DOHH2 (cell line): ENCODE measurements around the gene ERN1.
"Not testable (repeated sequence)": the region's sequence is repeated elsewhere in the genome, so short reads cannot be mapped to it uniquely, and the experiment has no call there.

ENCODE experiments used
- H3F3A ChIP-seq: fragments of 200-600 bp; sonication (generic), shearing (Covaris generic); 2 replicates; pipeline ENCODE4 v1.6.0; 2016; ENCODE audit warnings: antibody characterized with exemption, mild to moderate bottlenecking; ENCODE audit not compliant: control insufficient read depth, insufficient read depth
- H3K27ac ChIP-seq: fragments of 200-600 bp; sonication (generic); 2 replicates; pipeline ENCODE4 v1.5.1; 2014; ENCODE audit warnings: low read depth, mild to moderate bottlenecking, low read length, moderate library complexity
- H3K27me3 ChIP-seq: fragments of 200-600 bp; sonication (generic); 2 replicates; pipeline ENCODE4 v1.6.1; 2014; ENCODE audit warnings: mild to moderate bottlenecking, low read length, mixed read lengths; ENCODE audit not compliant: control insufficient read depth
- H3K36me3 ChIP-seq: fragments of 200-600 bp; sonication (generic); 2 replicates; pipeline ENCODE4 v1.6.1; 2014; ENCODE audit warnings: mild to moderate bottlenecking, low read length, moderate library complexity, mixed read lengths; ENCODE audit not compliant: control insufficient read depth
- H3K4me1 ChIP-seq: fragments of 200-600 bp; sonication (generic); 2 replicates; pipeline ENCODE4 v1.6.1; 2014; ENCODE audit warnings: mild to moderate bottlenecking, low read length, mixed read lengths; ENCODE audit not compliant: control insufficient read depth
- H3K4me2 ChIP-seq: fragments of 200-600 bp; sonication (generic); 2 replicates; pipeline ENCODE4 v1.6.0; 2014; ENCODE audit warnings: mild to moderate bottlenecking, low read length, moderate library complexity
- H3K4me3 ChIP-seq: fragments of 200-600 bp; sonication (generic); 2 replicates; pipeline ENCODE4 v1.5.1; 2014; ENCODE audit warnings: mild to moderate bottlenecking, low read length, mixed read lengths
- H3K79me2 ChIP-seq: fragments of 200-600 bp; sonication (generic); 2 replicates; pipeline ENCODE4 v1.6.1; 2014; ENCODE audit warnings: mild to moderate bottlenecking, low read length, mixed read lengths; ENCODE audit not compliant: control insufficient read depth
- H3K9me2 ChIP-seq: fragments of 200-600 bp; sonication (generic); replicated peaks from 2 replicates; pipeline ENCODE4 v1.6.1; 2014; ENCODE audit warnings: mild to moderate bottlenecking, low read length, mixed read lengths; ENCODE audit not compliant: control insufficient read depth
- H3K9me3 ChIP-seq: fragments of 200-600 bp; sonication (generic); 2 replicates; pipeline ENCODE4 v1.6.1; 2014; ENCODE audit warnings: antibody characterized with exemption, low read length, mixed read lengths; ENCODE audit not compliant: control insufficient read depth, insufficient read depth
- H4K20me1 ChIP-seq: fragments of 200-600 bp; sonication (generic); 2 replicates; pipeline ENCODE4 v1.6.0; 2014; ENCODE audit warnings: low read depth, mild to moderate bottlenecking, antibody characterized with exemption, low read length, moderate library complexity; ENCODE audit not compliant: control insufficient read depth, insufficient read depth
- EZH2phosphoT487 ChIP-seq: fragments of 200-600 bp; sonication (generic); IDR thresholded peaks from 2 replicates; pipeline ENCODE4 v1.6.1; 2017; ENCODE audit warnings: borderline replicate concordance, mild to moderate bottlenecking, antibody characterized with exemption, low read length, moderate library complexity, mixed read lengths
- TF ChIP-seq, protein P1 (sequence below): fragments of 200-600 bp; sonication (generic); IDR thresholded peaks from one replicate; pipeline ENCODE4 v1.5.1; 2014; ENCODE audit warnings: antibody characterized with exemption, mild to moderate bottlenecking, low read depth, low read length; ENCODE audit not compliant: poor library complexity, severe bottlenecking

ERN1 gene

DNA sequence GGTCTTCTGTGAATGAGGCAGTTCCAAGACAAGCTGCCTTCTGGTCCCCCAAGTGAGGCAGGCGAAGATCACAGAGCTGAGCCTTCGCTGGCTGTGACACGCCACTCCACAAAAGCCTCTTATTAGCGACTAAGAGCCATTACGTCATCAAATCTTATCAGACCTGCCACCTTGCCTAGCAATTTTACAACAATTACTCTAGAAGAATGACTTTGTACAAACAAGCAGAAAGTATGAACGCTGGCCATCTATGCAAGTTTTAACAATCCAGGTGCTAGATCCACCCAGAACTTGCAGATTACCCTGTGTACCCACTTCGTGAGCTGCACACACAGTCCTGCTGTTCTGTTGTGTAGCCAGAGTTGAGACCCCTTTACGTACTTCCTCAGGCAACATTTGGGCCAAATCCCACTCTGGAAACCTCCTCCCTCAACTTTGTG, 105.7 kb downstream of the ERN1 start:
- H3K9me3 ChIP-seq = no peaks in the 10 kb centered on the region
- H3K79me2 ChIP-seq = peaks cover 9% of the 10 kb centered on the region
- no peak overlapping the region for H3K4me2 ChIP-seq
- H3K27ac ChIP-seq = no peak overlapping the region
- no peaks in the 10 kb centered on the region for H3K9me2 ChIP-seq
- H3F3A ChIP-seq = peaks cover 7% of the 10 kb centered on the region; the same call in 1 of the 2 replicates
- no peaks in the 10 kb centered on the region for H3K27me3 ChIP-seq
- no peak overlapping the region for H3K4me3 ChIP-seq
- no peak for TF ChIP-seq EZH2phosphoT487
- TF ChIP-seq, protein P1, sequence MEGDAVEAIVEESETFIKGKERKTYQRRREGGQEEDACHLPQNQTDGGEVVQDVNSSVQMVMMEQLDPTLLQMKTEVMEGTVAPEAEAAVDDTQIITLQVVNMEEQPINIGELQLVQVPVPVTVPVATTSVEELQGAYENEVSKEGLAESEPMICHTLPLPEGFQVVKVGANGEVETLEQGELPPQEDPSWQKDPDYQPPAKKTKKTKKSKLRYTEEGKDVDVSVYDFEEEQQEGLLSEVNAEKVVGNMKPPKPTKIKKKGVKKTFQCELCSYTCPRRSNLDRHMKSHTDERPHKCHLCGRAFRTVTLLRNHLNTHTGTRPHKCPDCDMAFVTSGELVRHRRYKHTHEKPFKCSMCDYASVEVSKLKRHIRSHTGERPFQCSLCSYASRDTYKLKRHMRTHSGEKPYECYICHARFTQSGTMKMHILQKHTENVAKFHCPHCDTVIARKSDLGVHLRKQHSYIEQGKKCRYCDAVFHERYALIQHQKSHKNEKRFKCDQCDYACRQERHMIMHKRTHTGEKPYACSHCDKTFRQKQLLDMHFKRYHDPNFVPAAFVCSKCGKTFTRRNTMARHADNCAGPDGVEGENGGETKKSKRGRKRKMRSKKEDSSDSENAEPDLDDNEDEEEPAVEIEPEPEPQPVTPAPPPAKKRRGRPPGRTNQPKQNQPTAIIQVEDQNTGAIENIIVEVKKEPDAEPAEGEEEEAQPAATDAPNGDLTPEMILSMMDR = no peak
- peaks cover 42% of the 10 kb centered on the region for H3K4me1 ChIP-seq
- no peaks in the 10 kb centered on the region for H4K20me1 ChIP-seq
- H3K36me3 ChIP-seq = no peaks in the 10 kb centered on the region

DNA sequence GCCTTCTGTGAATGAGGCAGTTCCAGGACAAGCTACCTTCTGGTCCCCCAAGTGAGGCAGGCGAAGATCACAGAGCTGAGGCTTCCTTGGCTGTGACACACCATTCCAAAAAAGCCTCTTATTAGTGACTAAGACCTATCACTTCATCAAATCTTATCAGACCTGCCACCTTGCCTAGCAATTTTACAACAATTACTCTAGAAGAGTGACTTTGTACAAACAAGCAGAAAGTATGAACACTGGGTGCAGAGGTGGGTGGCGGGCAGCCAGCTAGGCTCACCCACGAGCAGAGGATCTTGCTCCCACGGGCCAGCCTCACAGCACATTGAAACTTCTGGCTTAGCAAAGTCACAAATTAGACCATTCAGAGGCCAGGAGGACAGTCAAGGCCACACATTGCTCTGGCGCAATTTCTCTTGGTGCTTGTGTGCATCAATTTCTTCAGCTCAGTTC, 107.3 kb downstream of the ERN1 start:
- H3K27me3 ChIP-seq = no peaks in the 10 kb centered on the region
- H4K20me1 ChIP-seq = 0 out of 2 replicates have a peak, but pooled peaks cover under 1% of the 10 kb centered on the region
- no peak overlapping the region for H3K27ac ChIP-seq
- no peak overlapping the region for H3K4me3 ChIP-seq
- TF ChIP-seq, protein P1 = no peak
- no peak for TF ChIP-seq EZH2phosphoT487
- peaks cover 14% of the 10 kb centered on the region for H3F3A ChIP-seq
- peaks cover 23% of the 10 kb centered on the region for H3K79me2 ChIP-seq
- H3K9me2 ChIP-seq = no peaks in the 10 kb centered on the region
- H3K4me1 ChIP-seq = peaks cover 53% of the 10 kb centered on the region
- no peaks in the 10 kb centered on the region for H3K36me3 ChIP-seq
- no peak overlapping the region for H3K4me2 ChIP-seq
- H3K9me3 ChIP-seq = no peaks in the 10 kb centered on the region

DNA sequence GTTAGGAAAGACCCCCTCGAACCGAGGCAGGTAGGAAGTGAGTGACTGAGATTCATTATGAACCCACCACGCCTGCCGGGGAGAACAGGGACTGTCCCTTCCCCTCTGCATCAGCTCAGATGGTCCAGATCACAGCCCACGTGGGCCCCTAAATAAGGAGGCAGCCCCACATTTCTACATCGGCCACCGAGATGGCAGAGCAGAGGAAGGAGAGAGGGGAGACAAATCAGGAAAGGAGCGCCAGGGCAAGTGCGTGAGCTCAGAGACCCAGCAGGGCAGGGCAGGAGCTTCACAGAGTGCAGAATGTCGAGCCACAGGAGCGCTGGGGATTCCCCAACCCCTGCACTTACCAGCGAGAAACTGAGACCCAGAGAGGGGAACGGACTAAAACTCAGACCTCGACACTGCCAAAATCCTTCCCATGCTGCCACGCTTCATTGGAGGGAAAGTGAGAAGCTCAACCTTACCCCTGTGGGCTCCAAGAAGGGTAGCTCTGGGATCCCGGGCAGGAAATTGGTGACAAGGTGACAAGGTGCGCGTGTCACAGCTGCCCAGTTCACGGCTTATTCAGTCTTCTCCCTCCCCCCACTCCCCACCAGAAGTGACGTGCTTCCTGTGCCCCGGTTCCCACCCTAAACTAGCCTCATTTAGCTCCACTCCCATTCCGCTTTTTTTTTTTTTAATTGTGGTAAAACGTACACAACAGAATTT, 109.7 kb downstream of the ERN1 start, which contains the start of gene ICAM2:
Gene ICAM2 (minus strand): TSS at position 578 of the 711 bp plus-strand sequence. CDS start 13,942 bp downstream, outside the sequence.
- H3F3A ChIP-seq = peaks cover 25% of the 10 kb centered on the region
- H4K20me1 ChIP-seq = 0 out of 2 replicates have a peak, but pooled peaks cover 4% of the 10 kb centered on the region
- peak within 1 kb of the TSS; percentile 85 for H3K4me3 ChIP-seq
- peak within 1 kb of the TSS; percentile 82 for H3K27ac ChIP-seq
- H3K9me2 ChIP-seq = no peaks in the 10 kb centered on the region
- H3K79me2 ChIP-seq = peaks cover 43% of the 10 kb centered on the region
- H3K9me3 ChIP-seq = no peaks in the 10 kb centered on the region
- no peaks in the 10 kb centered on the region for H3K36me3 ChIP-seq
- H3K27me3 ChIP-seq = no peaks in the 10 kb centered on the region
- H3K4me2 ChIP-seq = peak within 1 kb of the TSS; percentile 77
- TF ChIP-seq, protein P1 = no peak
- TF ChIP-seq EZH2phosphoT487 = no peak
- H3K4me1 ChIP-seq = peaks cover 60% of the 10 kb centered on the region

DNA sequence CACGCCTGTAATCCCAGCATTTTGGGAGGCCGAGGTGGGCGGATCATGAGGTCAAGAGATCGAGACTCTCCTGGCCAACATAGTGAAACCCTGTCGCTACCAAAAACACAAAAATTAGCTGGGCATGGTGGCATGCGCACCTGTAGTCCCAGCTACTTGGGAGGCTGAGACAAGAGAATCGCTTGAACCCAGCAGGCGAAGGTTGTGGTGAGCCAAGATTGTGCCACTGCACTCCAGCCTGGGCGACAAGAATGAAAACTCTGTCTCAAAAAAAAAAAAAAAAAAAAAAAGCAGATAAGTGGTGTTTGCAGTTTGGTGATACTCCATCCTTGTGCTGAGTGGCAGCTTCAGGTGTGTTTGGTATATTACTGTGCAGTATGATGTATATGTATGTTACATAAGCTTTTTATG, 110.4 kb downstream of the ERN1 start:
- peaks cover 48% of the 10 kb centered on the region for H3K79me2 ChIP-seq
- H3K9me3 ChIP-seq, H3K36me3 ChIP-seq, H3K27me3 ChIP-seq, H3K9me2 ChIP-seq, H4K20me1 ChIP-seq: not testable (repeated sequence)
- peak overlapping the region; percentile 82 for H3K27ac ChIP-seq
- peaks cover 63% of the 10 kb centered on the region for H3K4me1 ChIP-seq
- H3F3A ChIP-seq = peaks cover 24% of the 10 kb centered on the region
- H3K4me2 ChIP-seq = peak overlapping the region; percentile 77
- H3K4me3 ChIP-seq = peak overlapping the region; percentile 85
